Mesenchymal stem cell (in vitro differentiated cells and primary cell): Measurements from ENCODE around the gene KCNK13.

Source experiments
- DNase-seq: peaks from one replicate; pipeline ENCODE4 v3.0.0-alpha.2; 2013
- H2AFZ ChIP-seq: one replicate; pipeline ENCODE4 v1.6.1; 2013; ENCODE audit warnings: low read depth, mild to moderate bottlenecking, control low read depth, inconsistent platforms, low read length, moderate library complexity
- H2AK5ac ChIP-seq: 2 replicates; pipeline ENCODE4 v1.6.1; 2013; ENCODE audit warnings: low read length, moderate library complexity, mild to moderate bottlenecking, inconsistent platforms; ENCODE audit not compliant: severe bottlenecking
- H2BK120ac ChIP-seq: one replicate; pipeline ENCODE4 v1.6.1; 2013; ENCODE audit warnings: low read depth, mild to moderate bottlenecking, inconsistent platforms, low read length, moderate library complexity
- H2BK12ac ChIP-seq, 2 experiments: one replicate each; pipeline ENCODE4 v1.6.1; 2013; ENCODE audit warnings: inconsistent platforms in 2 of 2, low read length in 2 of 2, mild to moderate bottlenecking in 2 of 2, moderate library complexity in 2 of 2, control low read depth in 1 of 2
- H2BK15ac ChIP-seq: one replicate; pipeline ENCODE4 v1.6.1; 2013; ENCODE audit warnings: mild to moderate bottlenecking, low read depth, inconsistent platforms; ENCODE audit not compliant: poor library complexity, severe bottlenecking
- H2BK5ac ChIP-seq: 2 replicates; pipeline ENCODE4 v1.6.1; 2013; ENCODE audit warnings: low read depth, mild to moderate bottlenecking, low read length, control low read depth, inconsistent platforms; ENCODE audit not compliant: poor library complexity, severe bottlenecking
- H3K14ac ChIP-seq, 2 experiments: one replicate each; pipeline ENCODE4 v1.6.1; 2013; ENCODE audit warnings: inconsistent platforms in 2 of 2, low read length in 2 of 2, control low read depth in 1 of 2, mild to moderate bottlenecking in 1 of 2, moderate library complexity in 1 of 2
- H3K18ac ChIP-seq, 2 experiments: one replicate each; pipeline ENCODE4 v1.6.1; 2013; ENCODE audit warnings: inconsistent platforms in 2 of 2, low read length in 2 of 2, control low read depth in 1 of 2, low read depth in 1 of 2, mild to moderate bottlenecking in 1 of 2
- H3K23ac ChIP-seq, 2 experiments: one replicate each; pipeline ENCODE4 v1.6.1; 2013; ENCODE audit warnings: inconsistent platforms in 2 of 2, low read length in 2 of 2, mild to moderate bottlenecking in 2 of 2, moderate library complexity in 2 of 2, control low read depth in 1 of 2
- H3K27ac ChIP-seq: 2 replicates; pipeline ENCODE4 v1.5.1; 2013; ENCODE audit warnings: mild to moderate bottlenecking, moderate library complexity, low read length, control low read depth, inconsistent platforms; ENCODE audit not compliant: poor library complexity, severe bottlenecking
- H3K27me3 ChIP-seq, 2 experiments: 2 replicates each; pipeline versions ENCODE4 v1.6.1 to v1.7.0; 2013; ENCODE audit warnings: low read length in 2 of 2, mild to moderate bottlenecking in 2 of 2, moderate library complexity in 2 of 2, control low read depth in 1 of 2, inconsistent platforms in 1 of 2; ENCODE audit not compliant: control insufficient read depth in 1 of 2, insufficient read depth in 1 of 2
- H3K36me3 ChIP-seq, 2 experiments: 2 replicates each; pipeline versions ENCODE4 v1.6.1 to v1.7.0; 2013; ENCODE audit warnings: low read length in 2 of 2, control low read depth in 1 of 2, inconsistent platforms in 1 of 2, low read depth in 1 of 2, mild to moderate bottlenecking in 1 of 2; ENCODE audit not compliant: insufficient read depth in 2 of 2, control insufficient read depth in 1 of 2
- H3K4ac ChIP-seq, 2 experiments: one replicate each; pipeline ENCODE4 v1.6.1; 2013; ENCODE audit warnings: inconsistent platforms in 2 of 2, low read length in 2 of 2, mild to moderate bottlenecking in 2 of 2, moderate library complexity in 2 of 2, control low read depth in 1 of 2, low read depth in 1 of 2
- H3K4me1 ChIP-seq: 2 replicates; pipeline ENCODE4 v1.6.1; 2013; ENCODE audit warnings: low read depth, low read length, control low read depth; ENCODE audit not compliant: control insufficient read depth, insufficient read depth
- H3K4me2 ChIP-seq: 2 replicates; pipeline ENCODE4 v1.6.1; 2013; ENCODE audit warnings: low read length, mild to moderate bottlenecking, inconsistent platforms; ENCODE audit not compliant: poor library complexity, severe bottlenecking
- H3K4me3 ChIP-seq, 2 experiments: 2 replicates each; pipeline versions ENCODE4 v1.5.1 to v1.7.0; 2013; ENCODE audit warnings: low read length in 2 of 2, mild to moderate bottlenecking in 2 of 2, control low read depth in 1 of 2, low read depth in 1 of 2; ENCODE audit not compliant: insufficient read depth in 1 of 2
- H3K79me1 ChIP-seq: replicated peaks from 2 replicates; pipeline ENCODE4 v1.6.1; 2013; ENCODE audit warnings: mild to moderate bottlenecking, control low read depth, low read length, inconsistent platforms; ENCODE audit not compliant: poor library complexity, severe bottlenecking
- H3K9ac ChIP-seq: 2 replicates; pipeline ENCODE4 v1.7.0; 2013; ENCODE audit warnings: mild to moderate bottlenecking, low read length, moderate library complexity
- H3K9me3 ChIP-seq: 2 replicates; pipeline ENCODE4 v1.7.0; 2013; ENCODE audit warnings: mild to moderate bottlenecking, low read length; ENCODE audit not compliant: control insufficient read depth
- H4K8ac ChIP-seq: one replicate; pipeline ENCODE4 v1.6.1; 2013; ENCODE audit warnings: inconsistent platforms, mild to moderate bottlenecking, low read length, moderate library complexity
- H4K91ac ChIP-seq: one replicate; pipeline ENCODE4 v1.6.1; 2013; ENCODE audit warnings: mild to moderate bottlenecking, low read length, inconsistent platforms
- WGBS: methylation state at CpG from one replicate; pipeline ENCODE4 v1.1.7; 2013; ENCODE audit warnings: mixed read lengths; 5-methylcytosine and 5-hydroxymethylcytosine counted together

KCNK13 gene

GRCh38 chr14:90118027-90118426 is 56.2 kb downstream of the KCNK13 start:
- Histone ChIP-seq H3K36me3 (no peaks in the 10 kb centered on the region), H4K91ac (no peak overlapping the region), H3K4me1 (no peaks in the 10 kb centered on the region), H3K79me1 (no peaks in the 10 kb centered on the region), H3K4me2 (no peak overlapping the region), H3K23ac (no peak overlapping the region), H2BK12ac (no peak overlapping the region), H2AK5ac (no peak overlapping the region), H4K8ac (no peak overlapping the region), H2AFZ (no peak overlapping the region), H3K18ac (no peak overlapping the region), H3K9ac (no peak overlapping the region), H3K4me3 (no peak overlapping the region), H3K4ac (no peak overlapping the region), H3K27ac (no peak overlapping the region), H2BK5ac (no peak overlapping the region), H3K14ac (no peak overlapping the region), H3K9me3 (no peaks in the 10 kb centered on the region), H3K27me3 (peaks cover 11 to 12% of the 10 kb centered on the region in 2 experiments), H2BK15ac (no peak overlapping the region), H2BK120ac (no peak overlapping the region)
- DNase-seq: no peak
- 70% methylated on average over 3 of the region's 3 CpGs for whole genome bisulfite sequencing

GRCh38 chr14:90126260-90126659 is 64.5 kb downstream of the KCNK13 start:
- no peak overlapping the region for H2AFZ ChIP-seq
- H3K9me3 ChIP-seq: no peaks in the 10 kb centered on the region
- H2BK120ac ChIP-seq: no peak overlapping the region
- H3K4ac ChIP-seq: no peak overlapping the region
- 90% methylated on average over 9 of the region's 15 CpGs for WGBS
- H3K36me3 ChIP-seq: no peaks in the 10 kb centered on the region
- H2BK12ac ChIP-seq: no peak overlapping the region
- H3K4me3 ChIP-seq: no peak overlapping the region
- H3K79me1 ChIP-seq: no peaks in the 10 kb centered on the region
- H3K23ac ChIP-seq: no peak overlapping the region
- H3K27me3 ChIP-seq: peaks cover 0 to 5% of the 10 kb centered on the region in 2 experiments
- H2AK5ac ChIP-seq: no peak overlapping the region
- H4K91ac ChIP-seq: no peak overlapping the region
- H3K4me1 ChIP-seq: no peaks in the 10 kb centered on the region
- no peak overlapping the region for H3K14ac ChIP-seq
- H3K9ac ChIP-seq: no peak overlapping the region
- H3K18ac ChIP-seq: no peak overlapping the region
- DNase-seq: no peak
- no peak overlapping the region for H2BK15ac ChIP-seq
- no peak overlapping the region for H4K8ac ChIP-seq
- no peak overlapping the region for H3K27ac ChIP-seq
- no peak overlapping the region for H2BK5ac ChIP-seq
- H3K4me2 ChIP-seq: no peak overlapping the region

- H4K8ac ChIP-seq: no peak overlapping the region
- no peaks in the 10 kb centered on the region for H3K36me3 ChIP-seq
- 46% methylated on average over 7 of the region's 10 CpGs for WGBS
- H2AFZ ChIP-seq: no peak overlapping the region
- no peak overlapping the region for H3K27ac ChIP-seq
- H3K27me3 ChIP-seq: peaks cover 0 to 11% of the 10 kb centered on the region in 2 experiments
- no peaks in the 10 kb centered on the region for H3K9me3 ChIP-seq
- no peak overlapping the region for H2AK5ac ChIP-seq
- no peak overlapping the region for H4K91ac ChIP-seq
- no peaks in the 10 kb centered on the region for H3K4me1 ChIP-seq
- no peak overlapping the region for H3K4me2 ChIP-seq
- DNase-seq: peak; percentile 1
- no peak overlapping the region for H3K18ac ChIP-seq
- H3K23ac ChIP-seq: no peak overlapping the region
- no peak overlapping the region for H2BK5ac ChIP-seq
- H3K9ac ChIP-seq: no peak overlapping the region
- no peaks in the 10 kb centered on the region for H3K79me1 ChIP-seq
- no peak overlapping the region for H2BK12ac ChIP-seq
- no peak overlapping the region for H3K4me3 ChIP-seq
- H2BK120ac ChIP-seq: no peak overlapping the region
- H2BK15ac ChIP-seq: no peak overlapping the region
- no peak overlapping the region for H3K14ac ChIP-seq
- H3K4ac ChIP-seq: no peak overlapping the region
These were observed 71.2 kb downstream of the KCNK13 start for GRCh38 chr14:90132821-90133570.

GRCh38 chr14:90136904-90137303 is 75.1 kb downstream of the KCNK13 start:
- Histone ChIP-seq H2BK12ac (no peak overlapping the region), H3K4me1 (peaks cover 3% of the 10 kb centered on the region), H3K14ac (no peak overlapping the region), H3K18ac (no peak overlapping the region), H3K36me3 (no peaks in the 10 kb centered on the region), H3K27me3 (peaks cover 0 to 7% of the 10 kb centered on the region in 2 experiments), H2AFZ (no peak overlapping the region), H3K4me2 (no peak overlapping the region), H3K79me1 (no peaks in the 10 kb centered on the region), H3K9ac (no peak overlapping the region), H4K8ac (no peak overlapping the region), H3K4me3 (no peak overlapping the region), H3K9me3 (no peaks in the 10 kb centered on the region), H4K91ac (no peak overlapping the region), H2BK15ac (no peak overlapping the region), H2BK5ac (no peak overlapping the region), H2BK120ac (no peak overlapping the region), H3K4ac (no peak overlapping the region), H2AK5ac (no peak overlapping the region), H3K23ac (no peak overlapping the region), H3K27ac (no peak overlapping the region)
- no peak for DNase-seq
- 74% methylated on average over 4 of the region's 4 CpGs for WGBS
